DMS 273 (cell line): ENCODE measurements around the gene SLC51B.
"Not testable (repeated sequence)": the region's sequence is repeated elsewhere in the genome, so short reads cannot be mapped to it uniquely, and the experiment has no call there.

Experiments used
- DNase-seq: peaks from one replicate; lab custom pipeline; 2025; ENCODE audit not compliant: unreplicated experiment; lab: John Stamatoyannopoulos, UW

Gene SLC51B

GRCh38 chr15:65099336-65099735, 54.1 kb downstream of the SLC51B start:
- DNase-seq = no peak

- DNase-seq = not testable (repeated sequence)
Observed at GRCh38 chr15:65099801-65100200, 54.6 kb downstream of the SLC51B start.

- no peak for DNase-seq
Observed at GRCh38 chr15:65100442-65100841, 55.3 kb downstream of the SLC51B start.

GRCh38 chr15:65101411-65101890, 56.3 kb downstream of the SLC51B start:
- DNase-seq = peak; percentile 62

- DNase-seq = no peak
Observed at GRCh38 chr15:65101891-65102708, 56.9 kb downstream of the SLC51B start.

- no peak for DNase-seq
Observed at GRCh38 chr15:65102912-65103311, 57.7 kb downstream of the SLC51B start.
